ENCODE data around the gene NT5M. TPM values are rescaled to one million over a fixed set of nuclear protein-coding genes. Genes with fewer than 3 reads are reported as not detected.

NT5M gene
- polyA plus RNA-seq, 2 of the 4 experiments (the other 2 are of a cell fraction), result 5.3 to 5.9 TPM

DNA sequence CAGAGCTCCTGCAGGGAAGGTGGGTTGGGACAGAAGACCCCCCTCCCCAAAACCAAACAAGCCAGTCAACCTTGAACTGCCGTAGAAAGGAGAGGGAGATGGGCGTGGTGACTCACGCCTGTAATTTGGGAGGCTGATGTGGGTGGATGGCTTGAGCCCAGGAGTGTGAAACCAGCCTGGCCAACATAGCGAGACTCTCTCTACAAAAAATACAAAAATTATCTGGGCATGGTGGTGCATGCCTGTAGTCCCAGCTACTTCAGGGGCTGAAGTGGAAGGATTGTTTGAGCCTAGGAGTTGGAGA lies 42.1 kb downstream of the NT5M start (continued):
- TF ChIP-seq CHD4 (IDR thresholded peaks at IDR 0.05; ENCODE audit: borderline replicate concordance), result no peak
- no peak for TF ChIP-seq SMC3 (IDR thresholded peaks at IDR 0.05)
- TF ChIP-seq BHLHE40 (IDR thresholded peaks at IDR 0.05; ENCODE audit: low read depth, low read length), result no peak
- TF ChIP-seq KDM5A (IDR thresholded peaks at IDR 0.05), result no peak
- TF ChIP-seq SREBF2 (IDR thresholded peaks at IDR 0.05), result no peak
- no peak for TF ChIP-seq ZFP36 (IDR thresholded peaks at IDR 0.05; ENCODE audit: borderline replicate concordance, partially characterized antibody)
- TF ChIP-seq, protein P1, sequence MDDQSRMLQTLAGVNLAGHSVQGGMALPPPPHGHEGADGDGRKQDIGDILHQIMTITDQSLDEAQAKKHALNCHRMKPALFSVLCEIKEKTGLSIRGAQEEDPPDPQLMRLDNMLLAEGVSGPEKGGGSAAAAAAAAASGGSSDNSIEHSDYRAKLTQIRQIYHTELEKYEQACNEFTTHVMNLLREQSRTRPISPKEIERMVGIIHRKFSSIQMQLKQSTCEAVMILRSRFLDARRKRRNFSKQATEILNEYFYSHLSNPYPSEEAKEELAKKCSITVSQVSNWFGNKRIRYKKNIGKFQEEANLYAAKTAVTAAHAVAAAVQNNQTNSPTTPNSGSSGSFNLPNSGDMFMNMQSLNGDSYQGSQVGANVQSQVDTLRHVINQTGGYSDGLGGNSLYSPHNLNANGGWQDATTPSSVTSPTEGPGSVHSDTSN (IDR thresholded peaks at IDR 0.05), result no peak
- TF ChIP-seq NFE2L2 (conservative IDR thresholded peaks at IDR 0.05; ENCODE audit: low read length), result no peak
- TF ChIP-seq HOXA7 (CRISPR knock-in tag; IDR thresholded peaks at IDR 0.05), result no peak

DNA sequence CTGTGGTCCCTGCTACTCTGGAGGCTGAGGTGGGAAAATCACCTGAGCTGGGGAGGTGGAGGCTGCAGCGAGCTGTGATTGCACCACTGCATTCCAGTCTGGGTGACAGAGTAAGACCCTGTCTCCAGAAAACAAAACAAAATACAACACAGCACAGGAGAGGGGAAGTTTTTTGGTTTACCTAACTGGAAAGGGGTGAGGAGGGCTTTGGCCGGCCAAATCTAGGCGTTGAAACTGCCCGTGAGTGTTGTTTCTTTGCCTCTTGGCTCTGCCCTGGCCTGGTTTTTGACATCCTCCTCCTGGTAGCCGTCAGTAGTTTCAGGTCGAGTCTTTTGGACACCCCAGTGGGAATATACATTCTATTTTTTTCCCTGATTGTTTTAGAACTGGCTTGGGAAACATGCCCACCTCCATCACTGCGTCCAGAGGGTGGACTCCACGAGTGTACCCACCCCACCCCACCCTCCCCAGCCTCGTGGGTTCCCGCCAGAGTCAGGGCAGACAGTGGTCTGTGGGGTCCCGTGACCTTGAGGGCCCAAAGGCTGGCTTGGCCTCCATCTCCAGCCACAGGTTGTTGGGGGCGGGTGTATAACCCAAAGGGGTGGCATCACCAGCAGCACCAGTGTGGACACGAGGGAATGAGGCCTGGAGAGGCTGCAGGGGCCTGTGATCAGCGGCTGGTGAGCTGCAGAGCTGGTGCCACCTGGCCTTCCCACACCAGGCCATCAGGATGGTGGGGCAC lies 42.7 kb downstream of the NT5M start:
- Histone ChIP-seq H3K4me3 (no peak overlapping the region), H3K4me1 (0 out of 3 replicates have a peak, but pooled peaks cover 4% of the 10 kb centered on the region), H3K27ac (no peak overlapping the region), H3K9me3 (no peaks in the 10 kb centered on the region), H3K4me2 (no peak overlapping the region)
- DNase-seq (ENCODE audit: low read depth in 1 of 2, low spot score in 1 of 2) (no peak), FAIRE-seq (no peak), ATAC-seq (no peak)
- TF ChIP-seq, protein P2, sequence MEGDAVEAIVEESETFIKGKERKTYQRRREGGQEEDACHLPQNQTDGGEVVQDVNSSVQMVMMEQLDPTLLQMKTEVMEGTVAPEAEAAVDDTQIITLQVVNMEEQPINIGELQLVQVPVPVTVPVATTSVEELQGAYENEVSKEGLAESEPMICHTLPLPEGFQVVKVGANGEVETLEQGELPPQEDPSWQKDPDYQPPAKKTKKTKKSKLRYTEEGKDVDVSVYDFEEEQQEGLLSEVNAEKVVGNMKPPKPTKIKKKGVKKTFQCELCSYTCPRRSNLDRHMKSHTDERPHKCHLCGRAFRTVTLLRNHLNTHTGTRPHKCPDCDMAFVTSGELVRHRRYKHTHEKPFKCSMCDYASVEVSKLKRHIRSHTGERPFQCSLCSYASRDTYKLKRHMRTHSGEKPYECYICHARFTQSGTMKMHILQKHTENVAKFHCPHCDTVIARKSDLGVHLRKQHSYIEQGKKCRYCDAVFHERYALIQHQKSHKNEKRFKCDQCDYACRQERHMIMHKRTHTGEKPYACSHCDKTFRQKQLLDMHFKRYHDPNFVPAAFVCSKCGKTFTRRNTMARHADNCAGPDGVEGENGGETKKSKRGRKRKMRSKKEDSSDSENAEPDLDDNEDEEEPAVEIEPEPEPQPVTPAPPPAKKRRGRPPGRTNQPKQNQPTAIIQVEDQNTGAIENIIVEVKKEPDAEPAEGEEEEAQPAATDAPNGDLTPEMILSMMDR (IDR thresholded peaks at IDR 0.05), result no peak
- no peak for TF ChIP-seq MAZ (IDR thresholded peaks at IDR 0.05; ENCODE audit: borderline replicate concordance, low read depth, low read length)
- TF ChIP-seq RAD21 (conservative IDR thresholded peaks at IDR 0.05 in 1 of 2, IDR thresholded peaks at IDR 0.05 in 1 of 2), result no peak
- TF ChIP-seq, protein P3, sequence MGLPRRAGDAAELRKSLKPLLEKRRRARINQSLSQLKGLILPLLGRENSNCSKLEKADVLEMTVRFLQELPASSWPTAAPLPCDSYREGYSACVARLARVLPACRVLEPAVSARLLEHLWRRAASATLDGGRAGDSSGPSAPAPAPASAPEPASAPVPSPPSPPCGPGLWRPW (IDR thresholded peaks at IDR 0.05), result no peak
- TF ChIP-seq CHD2 (IDR thresholded peaks at IDR 0.05; ENCODE audit: low read length, partially characterized antibody), result no peak
- no peak for TF ChIP-seq SMC3 (IDR thresholded peaks at IDR 0.05)
- TF ChIP-seq BHLHE40 (IDR thresholded peaks at IDR 0.05; ENCODE audit: low read depth, low read length), result no peak
- TF ChIP-seq MAFK (IDR thresholded peaks at IDR 0.05; ENCODE audit: partially characterized antibody), result no peak
- TF ChIP-seq ZC3H11A (IDR thresholded peaks at IDR 0.05), result no peak
- TF ChIP-seq, protein P1 (IDR thresholded peaks at IDR 0.05), result no peak
- no peak for TF ChIP-seq CBX8 (IDR thresholded peaks at IDR 0.05)
- no peak for TF ChIP-seq EP300 (IDR thresholded peaks at IDR 0.05)
- no peak for TF ChIP-seq RFX5 (IDR thresholded peaks at IDR 0.05)
- TF ChIP-seq, protein P4, sequence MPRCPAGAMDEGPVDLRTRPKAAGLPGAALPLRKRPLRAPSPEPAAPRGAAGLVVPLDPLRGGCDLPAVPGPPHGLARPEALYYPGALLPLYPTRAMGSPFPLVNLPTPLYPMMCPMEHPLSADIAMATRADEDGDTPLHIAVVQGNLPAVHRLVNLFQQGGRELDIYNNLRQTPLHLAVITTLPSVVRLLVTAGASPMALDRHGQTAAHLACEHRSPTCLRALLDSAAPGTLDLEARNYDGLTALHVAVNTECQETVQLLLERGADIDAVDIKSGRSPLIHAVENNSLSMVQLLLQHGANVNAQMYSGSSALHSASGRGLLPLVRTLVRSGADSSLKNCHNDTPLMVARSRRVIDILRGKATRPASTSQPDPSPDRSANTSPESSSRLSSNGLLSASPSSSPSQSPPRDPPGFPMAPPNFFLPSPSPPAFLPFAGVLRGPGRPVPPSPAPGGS (IDR thresholded peaks at IDR 0.05), result no peak
- TF ChIP-seq ZFP36 (IDR thresholded peaks at IDR 0.05; ENCODE audit: borderline replicate concordance, partially characterized antibody), result no peak
- TF ChIP-seq, protein P5, sequence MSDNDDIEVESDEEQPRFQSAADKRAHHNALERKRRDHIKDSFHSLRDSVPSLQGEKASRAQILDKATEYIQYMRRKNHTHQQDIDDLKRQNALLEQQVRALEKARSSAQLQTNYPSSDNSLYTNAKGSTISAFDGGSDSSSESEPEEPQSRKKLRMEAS (IDR thresholded peaks at IDR 0.05), result no peak
- no peak for TF ChIP-seq HDAC2 (IDR thresholded peaks at IDR 0.05)
- TF ChIP-seq, protein P6, sequence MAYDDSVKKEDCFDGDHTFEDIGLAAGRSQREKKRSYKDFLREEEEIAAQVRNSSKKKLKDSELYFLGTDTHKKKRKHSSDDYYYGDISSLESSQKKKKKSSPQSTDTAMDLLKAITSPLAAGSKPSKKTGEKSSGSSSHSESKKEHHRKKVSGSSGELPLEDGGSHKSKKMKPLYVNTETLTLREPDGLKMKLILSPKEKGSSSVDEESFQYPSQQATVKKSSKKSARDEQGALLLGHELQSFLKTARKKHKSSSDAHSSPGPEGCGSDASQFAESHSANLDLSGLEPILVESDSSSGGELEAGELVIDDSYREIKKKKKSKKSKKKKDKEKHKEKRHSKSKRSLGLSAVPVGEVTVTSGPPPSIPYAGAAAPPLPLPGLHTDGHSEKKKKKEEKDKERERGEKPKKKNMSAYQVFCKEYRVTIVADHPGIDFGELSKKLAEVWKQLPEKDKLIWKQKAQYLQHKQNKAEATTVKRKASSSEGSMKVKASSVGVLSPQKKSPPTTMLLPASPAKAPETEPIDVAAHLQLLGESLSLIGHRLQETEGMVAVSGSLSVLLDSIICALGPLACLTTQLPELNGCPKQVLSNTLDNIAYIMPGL (CRISPR knock-in tag; IDR thresholded peaks at IDR 0.05; ENCODE audit: borderline replicate concordance), result no peak
- TF ChIP-seq, protein P7, sequence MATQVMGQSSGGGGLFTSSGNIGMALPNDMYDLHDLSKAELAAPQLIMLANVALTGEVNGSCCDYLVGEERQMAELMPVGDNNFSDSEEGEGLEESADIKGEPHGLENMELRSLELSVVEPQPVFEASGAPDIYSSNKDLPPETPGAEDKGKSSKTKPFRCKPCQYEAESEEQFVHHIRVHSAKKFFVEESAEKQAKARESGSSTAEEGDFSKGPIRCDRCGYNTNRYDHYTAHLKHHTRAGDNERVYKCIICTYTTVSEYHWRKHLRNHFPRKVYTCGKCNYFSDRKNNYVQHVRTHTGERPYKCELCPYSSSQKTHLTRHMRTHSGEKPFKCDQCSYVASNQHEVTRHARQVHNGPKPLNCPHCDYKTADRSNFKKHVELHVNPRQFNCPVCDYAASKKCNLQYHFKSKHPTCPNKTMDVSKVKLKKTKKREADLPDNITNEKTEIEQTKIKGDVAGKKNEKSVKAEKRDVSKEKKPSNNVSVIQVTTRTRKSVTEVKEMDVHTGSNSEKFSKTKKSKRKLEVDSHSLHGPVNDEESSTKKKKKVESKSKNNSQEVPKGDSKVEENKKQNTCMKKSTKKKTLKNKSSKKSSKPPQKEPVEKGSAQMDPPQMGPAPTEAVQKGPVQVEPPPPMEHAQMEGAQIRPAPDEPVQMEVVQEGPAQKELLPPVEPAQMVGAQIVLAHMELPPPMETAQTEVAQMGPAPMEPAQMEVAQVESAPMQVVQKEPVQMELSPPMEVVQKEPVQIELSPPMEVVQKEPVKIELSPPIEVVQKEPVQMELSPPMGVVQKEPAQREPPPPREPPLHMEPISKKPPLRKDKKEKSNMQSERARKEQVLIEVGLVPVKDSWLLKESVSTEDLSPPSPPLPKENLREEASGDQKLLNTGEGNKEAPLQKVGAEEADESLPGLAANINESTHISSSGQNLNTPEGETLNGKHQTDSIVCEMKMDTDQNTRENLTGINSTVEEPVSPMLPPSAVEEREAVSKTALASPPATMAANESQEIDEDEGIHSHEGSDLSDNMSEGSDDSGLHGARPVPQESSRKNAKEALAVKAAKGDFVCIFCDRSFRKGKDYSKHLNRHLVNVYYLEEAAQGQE (IDR thresholded peaks at IDR 0.05), result no peak
- TF ChIP-seq, protein P8, sequence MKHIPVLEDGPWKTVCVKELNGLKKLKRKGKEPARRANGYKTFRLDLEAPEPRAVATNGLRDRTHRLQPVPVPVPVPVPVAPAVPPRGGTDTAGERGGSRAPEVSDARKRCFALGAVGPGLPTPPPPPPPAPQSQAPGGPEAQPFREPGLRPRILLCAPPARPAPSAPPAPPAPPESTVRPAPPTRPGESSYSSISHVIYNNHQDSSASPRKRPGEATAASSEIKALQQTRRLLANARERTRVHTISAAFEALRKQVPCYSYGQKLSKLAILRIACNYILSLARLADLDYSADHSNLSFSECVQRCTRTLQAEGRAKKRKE (CRISPR knock-in tag; IDR thresholded peaks at IDR 0.05; ENCODE audit: low read depth), result no peak
- POLR2A ChIA-PET, result no interaction called here
- CTCF ChIA-PET, result interaction anchor here (0.6 to 4.3 kb wide), 11 partner anchors 9 to 429 kb away, joined by 3 to 33 read pairs (median 6); partner anchors contain the start of gene RASD1
- 77% methylated on average over 11 of the region's 14 CpGs for WGBS (ENCODE audit: missing lambda C conversion rate)
